ENCODE data around the gene FYB2. TPM values are rescaled to one million over a fixed set of nuclear protein-coding genes. Genes with fewer than 3 reads are reported as not detected.
A peak's percentile ranks its signal among the peaks of the same experiment; 100 is the strongest.

FYB2 gene
- total RNA-seq, 6 experiments from 2014 or later, result 11.2 to 27.5 (median 16.1) TPM

GRCh38 chr1:56712150-56712549, 107.1 kb downstream of the FYB2 start:
- Histone ChIP-seq H3K9me3 (no peaks in the 10 kb centered on the region), H3K4me1 (no peaks in the 10 kb centered on the region), H3K27ac (no peak overlapping the region), H3K4me3 (no peak overlapping the region), H3K27me3 (no peaks in the 10 kb centered on the region), H3K36me3 (no peaks in the 10 kb centered on the region)
- ATAC-seq, result no peak
- no peak for DNase-seq
- intact Hi-C loops (cut with DNase I), result no loop called here
- TF ChIP-seq POLR2A (IDR thresholded peaks at IDR 0.05), result no peak
- TF ChIP-seq, protein P1, sequence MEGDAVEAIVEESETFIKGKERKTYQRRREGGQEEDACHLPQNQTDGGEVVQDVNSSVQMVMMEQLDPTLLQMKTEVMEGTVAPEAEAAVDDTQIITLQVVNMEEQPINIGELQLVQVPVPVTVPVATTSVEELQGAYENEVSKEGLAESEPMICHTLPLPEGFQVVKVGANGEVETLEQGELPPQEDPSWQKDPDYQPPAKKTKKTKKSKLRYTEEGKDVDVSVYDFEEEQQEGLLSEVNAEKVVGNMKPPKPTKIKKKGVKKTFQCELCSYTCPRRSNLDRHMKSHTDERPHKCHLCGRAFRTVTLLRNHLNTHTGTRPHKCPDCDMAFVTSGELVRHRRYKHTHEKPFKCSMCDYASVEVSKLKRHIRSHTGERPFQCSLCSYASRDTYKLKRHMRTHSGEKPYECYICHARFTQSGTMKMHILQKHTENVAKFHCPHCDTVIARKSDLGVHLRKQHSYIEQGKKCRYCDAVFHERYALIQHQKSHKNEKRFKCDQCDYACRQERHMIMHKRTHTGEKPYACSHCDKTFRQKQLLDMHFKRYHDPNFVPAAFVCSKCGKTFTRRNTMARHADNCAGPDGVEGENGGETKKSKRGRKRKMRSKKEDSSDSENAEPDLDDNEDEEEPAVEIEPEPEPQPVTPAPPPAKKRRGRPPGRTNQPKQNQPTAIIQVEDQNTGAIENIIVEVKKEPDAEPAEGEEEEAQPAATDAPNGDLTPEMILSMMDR (IDR thresholded peaks at IDR 0.05), result no peak
- 81% methylated on average over 1 of the region's 1 CpG for WGBS (ENCODE audit: insufficient coverage, low coverage, low lambda C conversion rate, missing lambda C conversion rate)

- no peak for TF ChIP-seq POLR2A (IDR thresholded peaks at IDR 0.05)
- TF ChIP-seq, protein P1 (IDR thresholded peaks at IDR 0.05), result no peak
- Histone ChIP-seq H3K4me1 (no peaks in the 10 kb centered on the region), H3K4me3 (no peak overlapping the region), H3K27me3 (no peaks in the 10 kb centered on the region), H3K27ac (no peak overlapping the region), H3K36me3 (no peaks in the 10 kb centered on the region), H3K9me3 (no peaks in the 10 kb centered on the region)
- ATAC-seq (no peak), DNase-seq (no peak)
- intact Hi-C loops (cut with DNase I), result no loop called here
Measured at GRCh38 chr1:56710646-56711045, 108.6 kb downstream of the FYB2 start.

DNA sequence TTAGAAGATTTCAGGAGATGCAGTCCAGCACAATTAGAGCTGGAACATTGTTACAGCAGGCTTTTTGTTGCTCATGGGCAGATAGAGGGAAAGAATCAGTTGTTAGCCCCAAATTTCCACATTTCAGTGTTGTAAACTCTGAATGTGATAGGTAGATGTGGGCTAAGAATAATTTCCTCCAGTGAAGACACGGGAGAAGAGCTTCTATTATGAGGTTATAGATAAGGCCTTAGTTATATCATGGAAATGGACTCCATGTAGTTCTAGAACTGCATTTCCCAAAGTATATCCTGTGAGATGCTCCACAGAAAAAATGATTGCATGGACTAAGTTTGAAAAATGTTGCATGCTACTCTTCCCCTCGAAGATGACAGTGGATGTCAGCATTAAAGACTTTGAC, 109.2 kb downstream of the FYB2 start:
- H3K4me3 ChIP-seq, result no peak overlapping the region
- intact Hi-C loops (cut with DNase I), result no loop called here
- no peaks in the 10 kb centered on the region for H3K4me1 ChIP-seq
- H3K9me3 ChIP-seq, result no peaks in the 10 kb centered on the region
- H3K27ac ChIP-seq, result no peak overlapping the region
- WGBS (ENCODE audit: insufficient coverage, low coverage, low lambda C conversion rate, missing lambda C conversion rate), result 42% methylated on average over 2 of the region's 2 CpGs
- ATAC-seq (no peak), DNase-seq (no peak)
- no peaks in the 10 kb centered on the region for H3K27me3 ChIP-seq
- H3K36me3 ChIP-seq, result no peaks in the 10 kb centered on the region
- TF ChIP-seq, protein P1 (IDR thresholded peaks at IDR 0.05), result no peak
- TF ChIP-seq POLR2A (IDR thresholded peaks at IDR 0.05), result no peak

DNA sequence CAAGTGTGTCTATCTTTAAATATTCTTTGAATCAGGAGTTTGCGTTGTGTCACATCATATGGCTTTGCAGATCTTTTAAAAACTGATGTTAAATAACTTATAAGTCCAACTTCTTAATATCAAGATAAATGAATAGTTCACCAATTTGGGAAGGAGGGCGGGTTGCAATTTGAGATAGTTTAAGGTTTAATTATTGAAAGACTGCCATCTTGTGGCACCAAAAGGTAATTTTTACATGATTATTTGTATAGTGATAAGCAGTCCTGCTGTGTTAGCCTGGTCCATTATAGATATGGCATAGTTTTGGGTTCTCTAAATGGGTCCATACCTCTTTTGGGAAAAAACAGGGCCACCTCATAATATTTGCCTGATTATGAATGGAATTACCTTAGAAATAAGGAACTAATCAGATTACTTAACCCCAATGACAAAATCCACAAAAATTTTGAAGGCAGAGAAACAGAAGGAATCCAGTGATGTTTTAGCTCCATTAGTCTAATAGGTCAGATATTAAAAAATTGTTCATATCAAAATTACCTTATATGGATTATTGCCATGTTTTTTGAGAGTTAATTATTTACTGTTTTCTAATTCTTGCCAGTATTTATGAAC, 109.8 kb downstream of the FYB2 start:
- ATAC-seq, result peak; percentile 79 to 87 (median 82)

More for the DNA sequence above, 109.8 kb downstream of the FYB2 start:
- 5% methylated on average over 2 of the region's 2 CpGs for WGBS (ENCODE audit: insufficient coverage, low coverage, low lambda C conversion rate, missing lambda C conversion rate)
- DNase-seq, result no peak
- H3K27ac ChIP-seq, result no peak overlapping the region
- H3K4me1 ChIP-seq, result no peaks in the 10 kb centered on the region
- intact Hi-C loops (cut with DNase I), result no loop called here
- H3K9me3 ChIP-seq, result no peaks in the 10 kb centered on the region
- H3K27me3 ChIP-seq, result no peaks in the 10 kb centered on the region
- H3K4me3 ChIP-seq, result no peak overlapping the region
- TF ChIP-seq POLR2A (IDR thresholded peaks at IDR 0.05), result no peak
- TF ChIP-seq, protein P1 (IDR thresholded peaks at IDR 0.05), result peak; percentile 54 to 65 (median 61)
- no peaks in the 10 kb centered on the region for H3K36me3 ChIP-seq
